ENCODE results near the gene ZNF662. TPM values are rescaled to one million over a fixed set of nuclear protein-coding genes. Genes with fewer than 3 reads are reported as not detected.

Gene ZNF662
- total RNA-seq, 4 donors from 2014 or later: 2.2 to 6.0 (median 4.9) TPM

GRCh38 chr3:42964266-42964665 lies 58.3 kb downstream of the ZNF662 start:
- intact Hi-C loops (cut with DNase I; ENCODE audit: low total_unique reads) (no loop called here), in situ Hi-C loops (cut with MboI; ENCODE audit: low pct_ligation_motif_present in 1 of 4, low pct_unique_long_range_greater_than_20kb in 1 of 4, low sequenced_read_pairs in 3 of 4) (loop anchor here in 3 of 4 donors (10.0 to 25.0 kb wide), 3 partner anchors 191 to 548 kb away; no protein-coding TSS in a partner anchor)
- Histone ChIP-seq H3K27ac (no peak overlapping the region), H3K9me3 (no peaks in the 10 kb centered on the region), H3K27me3 (no peaks in the 10 kb centered on the region), H3K36me3 (no peaks in the 10 kb centered on the region), H3K4me1 (peaks cover 0 to 3% (median 0%) of the 10 kb centered on the region in 4 donors), H3K4me3 (no peak overlapping the region)
- DNase-seq: no peak
- TF ChIP-seq POLR2A (IDR thresholded peaks at IDR 0.05): no peak
- TF ChIP-seq POLR2AphosphoS5 (IDR thresholded peaks at IDR 0.05): no peak
- TF ChIP-seq EP300 (IDR thresholded peaks at IDR 0.05; ENCODE audit: low read depth): no peak
- no peak for TF ChIP-seq CTCF (IDR thresholded peaks at IDR 0.05)
- WGBS, 2 donors (ENCODE audit: low coverage in 1 of 2): 80 to 82% methylated on average over 4 of the region's 4 CpGs

Other genes starting within 250 kb of the ZNF662 start
- under 1 TPM in 1 of 4 donors, not detected in 3; 0.27 TPM for gene KLHL40, start 220.6 kb upstream of the ZNF662 start, total RNA-seq
- under 1 TPM in 1 of 4 donors, not detected in 3; 0.27 TPM for gene HHATL, start 203.3 kb upstream of the ZNF662 start, total RNA-seq
- 10 to 100 TPM in 2 of 4 donors, 1 to 10 TPM in 1, under 1 TPM in 1; 0.27 to 33.3 (median 13.6) TPM for gene CCDC13, start 132.9 kb upstream of the ZNF662 start, total RNA-seq
- 100 to 1,000 TPM in 3 of 4 donors, 10 to 100 TPM in 1; 41.4 to 518 (median 379) TPM for gene HIGD1A, start 101.7 kb upstream of the ZNF662 start, total RNA-seq
- gene ACKR2, start 96.7 kb upstream of the ZNF662 start, total RNA-seq: 1 to 10 TPM; 1.4 to 9.2 (median 5.2) TPM
- not detected for gene CYP8B1, start 30.3 kb upstream of the ZNF662 start, total RNA-seq
- gene GASK1A, start 73.2 kb downstream of the ZNF662 start, total RNA-seq: 1 to 10 TPM in 3 of 4 donors, under 1 TPM in 1; 0.75 to 5.9 (median 3.6) TPM
- gene POMGNT2, start 199.9 kb downstream of the ZNF662 start, total RNA-seq: 1 to 10 TPM; 3.2 to 7.8 (median 5.9) TPM

All from transverse colon (tissue), 4 donors.